ENCODE results near the gene OR5I1. TPM values are rescaled to one million over a fixed set of nuclear protein-coding genes. Genes with fewer than 3 reads are reported as not detected.
"Not testable (repeated sequence)": the region's sequence is repeated elsewhere in the genome, so short reads cannot be mapped to it uniquely, and the experiment has no call there.

The OR5I1 gene
- total and polyA plus RNA-seq, 5 donors from 2014 or later = not detected

DNA sequence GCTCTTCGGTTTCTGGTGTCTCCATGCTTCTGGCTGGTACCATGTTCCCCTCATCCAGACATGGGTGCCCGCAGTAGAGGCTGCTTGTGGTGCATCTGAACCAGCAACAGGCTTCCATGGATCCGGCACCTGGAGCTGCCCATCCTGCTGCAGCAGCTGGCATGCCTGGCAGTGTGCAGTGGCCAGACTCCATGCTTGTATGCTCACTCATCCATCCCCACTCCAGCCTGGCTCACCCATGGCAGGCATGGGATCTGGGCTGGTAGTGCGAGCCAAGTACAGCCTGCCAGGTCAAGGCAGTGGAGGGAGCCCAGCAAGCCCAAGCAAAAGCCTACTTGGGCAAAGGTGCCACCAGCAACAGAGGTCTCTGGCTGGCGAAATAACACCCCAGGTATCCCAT lies 15.7 kb downstream of the OR5I1 start:
- Histone ChIP-seq H3K27me3 (ENCODE audit: control insufficient read depth, insufficient read depth, low read length) (no peaks in the 10 kb centered on the region), H3K36me3 (ENCODE audit: control insufficient read depth, insufficient read depth, low read length) (no peaks in the 10 kb centered on the region), H3K27ac (ENCODE audit: insufficient read depth, low read length, poor library complexity, severe bottlenecking) (no peak overlapping the region), H3K9me3 (ENCODE audit: control insufficient read depth in 2 of 2, low read length in 2 of 2) (no peaks in the 10 kb centered on the region), H3K4me1 (ENCODE audit: control insufficient read depth, insufficient read depth, low read length, poor library complexity, severe bottlenecking) (no peaks in the 10 kb centered on the region), H3K4me3 (ENCODE audit: low read depth, low read length) (no peak overlapping the region)
- no peaks in the 10 kb centered on the region for H3K36me3 Mint-ChIP-seq
- DNase-seq (no peak), ATAC-seq (ENCODE audit: low read depth in 2 of 2) (no peak)
- H3K27ac Mint-ChIP-seq = no peak overlapping the region
- H3K27me3 Mint-ChIP-seq = no peaks in the 10 kb centered on the region
- no peaks in the 10 kb centered on the region for H3K4me1 Mint-ChIP-seq
- H3K9me3 Mint-ChIP-seq = peaks cover 0 to 22% (median 5%) of the 10 kb centered on the region in 7 donors
- no peak overlapping the region for H3K4me3 Mint-ChIP-seq

DNA sequence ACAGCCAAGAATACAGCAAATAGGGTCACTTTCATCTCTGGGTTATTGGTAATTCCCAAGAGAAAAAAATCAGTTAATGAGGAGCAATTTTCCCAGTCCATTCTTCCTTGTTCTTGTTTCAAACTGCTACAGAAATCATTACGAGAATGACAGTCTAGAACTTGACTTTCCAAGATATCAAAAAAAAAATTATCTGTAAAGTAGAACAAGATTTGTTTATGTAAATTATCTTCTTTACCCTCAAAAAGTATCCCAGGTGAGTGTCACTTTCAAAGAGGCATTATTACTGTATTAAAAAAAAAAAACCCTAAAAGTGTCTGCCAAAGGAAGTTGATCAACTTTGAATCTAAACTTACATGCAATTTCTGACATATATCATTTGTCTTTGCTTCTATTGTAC lies 21.7 kb downstream of the OR5I1 start, which contains the start of gene OR5W2:
Gene OR5W2 (minus strand): TSS at position 101 of the 400 bp plus-strand sequence. CDS start 0 bp downstream, at position 101.
- H3K9me3 Mint-ChIP-seq = peaks cover 0 to 22% (median 3%) of the 10 kb centered on the region in 7 donors
- H3K4me1 ChIP-seq (ENCODE audit: control insufficient read depth, insufficient read depth, low read length, poor library complexity, severe bottlenecking) = no peaks in the 10 kb centered on the region
- no peaks in the 10 kb centered on the region for H3K27me3 ChIP-seq (ENCODE audit: control insufficient read depth, insufficient read depth, low read length)
- H3K27ac Mint-ChIP-seq = no peak within 1 kb of the TSS
- no peaks in the 10 kb centered on the region for H3K9me3 ChIP-seq (ENCODE audit: control insufficient read depth in 2 of 2, low read length in 2 of 2)
- H3K36me3 Mint-ChIP-seq = no peaks in the 10 kb centered on the region
- no peaks in the 10 kb centered on the region for H3K4me1 Mint-ChIP-seq
- no peaks in the 10 kb centered on the region for H3K27me3 Mint-ChIP-seq
- H3K36me3 ChIP-seq (ENCODE audit: control insufficient read depth, insufficient read depth, low read length) = no peaks in the 10 kb centered on the region
- H3K4me3 Mint-ChIP-seq = no peak within 1 kb of the TSS
- no peak for ATAC-seq (ENCODE audit: low read depth in 2 of 2)
- no peak for DNase-seq
- no peak within 1 kb of the TSS for H3K4me3 ChIP-seq (ENCODE audit: low read depth, low read length)
- H3K27ac ChIP-seq (ENCODE audit: insufficient read depth, low read length, poor library complexity, severe bottlenecking) = no peak within 1 kb of the TSS

- no peaks in the 10 kb centered on the region for H3K4me1 Mint-ChIP-seq
These were observed 33.9 kb downstream of the OR5I1 start for GRCh38 chr11:55902308-55902707.

GRCh38 chr11:55895216-55895615 lies 41.0 kb downstream of the OR5I1 start:
- H3K9me3 Mint-ChIP-seq = peaks cover 0 to 19% (median 5%) of the 10 kb centered on the region in 7 donors
- no peaks in the 10 kb centered on the region for H3K27me3 Mint-ChIP-seq
- Histone ChIP-seq H3K4me3 (ENCODE audit: low read depth, low read length) (no peak overlapping the region), H3K27me3 (ENCODE audit: control insufficient read depth, insufficient read depth, low read length) (no peaks in the 10 kb centered on the region), H3K27ac (ENCODE audit: insufficient read depth, low read length, poor library complexity, severe bottlenecking) (no peak overlapping the region), H3K4me1 (ENCODE audit: control insufficient read depth, insufficient read depth, low read length, poor library complexity, severe bottlenecking) (no peaks in the 10 kb centered on the region), H3K36me3 (ENCODE audit: control insufficient read depth, insufficient read depth, low read length) (no peaks in the 10 kb centered on the region), H3K9me3 (ENCODE audit: control insufficient read depth in 2 of 2, low read length in 2 of 2) (peaks cover 0 to 3% of the 10 kb centered on the region in 2 experiments)
- DNase-seq (no peak), ATAC-seq (ENCODE audit: low read depth in 2 of 2) (no peak)
- peaks cover 0 to 4% (median 0%) of the 10 kb centered on the region in 4 donors for H3K4me1 Mint-ChIP-seq
- H3K27ac Mint-ChIP-seq = no peak overlapping the region
- H3K4me3 Mint-ChIP-seq = no peak overlapping the region
- no peaks in the 10 kb centered on the region for H3K36me3 Mint-ChIP-seq

More at GRCh38 chr11:55902308-55902707, 33.9 kb downstream of the OR5I1 start:
- Mint-ChIP-seq H3K27ac (no peak overlapping the region), H3K27me3 (no peaks in the 10 kb centered on the region), H3K4me3 (no peak overlapping the region), H3K9me3 (peaks cover 2 to 23% (median 8%) of the 10 kb centered on the region in 7 donors), H3K36me3 (no peaks in the 10 kb centered on the region)
- no peak overlapping the region for H3K27ac ChIP-seq (ENCODE audit: insufficient read depth, low read length, poor library complexity, severe bottlenecking)
- no peaks in the 10 kb centered on the region for H3K9me3 ChIP-seq (ENCODE audit: control insufficient read depth in 2 of 2, low read length in 2 of 2)
- no peaks in the 10 kb centered on the region for H3K4me1 ChIP-seq (ENCODE audit: control insufficient read depth, insufficient read depth, low read length, poor library complexity, severe bottlenecking)
- DNase-seq (no peak), ATAC-seq (ENCODE audit: low read depth in 2 of 2) (no peak)
- H3K36me3 ChIP-seq (ENCODE audit: control insufficient read depth, insufficient read depth, low read length) = no peaks in the 10 kb centered on the region
- H3K4me3 ChIP-seq (ENCODE audit: low read depth, low read length) = no peak overlapping the region
- no peaks in the 10 kb centered on the region for H3K27me3 ChIP-seq (ENCODE audit: control insufficient read depth, insufficient read depth, low read length)

DNA sequence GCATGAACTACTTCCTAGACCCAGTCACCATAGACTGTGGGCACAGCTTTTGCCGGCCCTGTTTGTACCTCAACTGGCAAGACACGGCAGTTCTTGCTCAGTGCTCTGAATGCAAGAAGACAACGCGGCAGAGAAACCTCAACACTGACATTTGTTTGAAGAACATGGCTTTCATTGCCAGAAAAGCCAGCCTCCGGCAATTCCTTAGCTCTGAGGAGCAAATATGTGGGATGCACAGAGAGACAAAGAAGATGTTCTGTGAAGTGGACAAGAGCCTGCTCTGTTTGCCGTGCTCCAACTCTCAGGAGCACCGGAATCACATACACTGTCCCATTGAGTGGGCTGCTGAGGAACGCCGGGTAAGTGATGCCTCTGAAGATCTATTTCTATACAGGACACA lies 50.7 kb downstream of the OR5I1 start:
- H3K36me3 ChIP-seq (ENCODE audit: control insufficient read depth, insufficient read depth, low read length); H3K9me3 ChIP-seq (ENCODE audit: control insufficient read depth in 2 of 2, low read length in 2 of 2); H3K27ac ChIP-seq (ENCODE audit: insufficient read depth, low read length, poor library complexity, severe bottlenecking); H3K36me3 Mint-ChIP-seq; H3K4me3 Mint-ChIP-seq; H3K4me1 Mint-ChIP-seq; ATAC-seq (ENCODE audit: low read depth in 2 of 2); H3K4me3 ChIP-seq (ENCODE audit: low read depth, low read length); H3K27me3 ChIP-seq (ENCODE audit: control insufficient read depth, insufficient read depth, low read length); H3K4me1 ChIP-seq (ENCODE audit: control insufficient read depth, insufficient read depth, low read length, poor library complexity, severe bottlenecking); H3K27ac Mint-ChIP-seq; DNase-seq; H3K27me3 Mint-ChIP-seq: not testable (repeated sequence)
- peaks cover 0 to 11% (median 5%) of the 10 kb centered on the region in 7 donors for H3K9me3 Mint-ChIP-seq

Other genes with a start within 250 kb of the OR5I1 start
- gene OR5D13, start 163.0 kb downstream of the OR5I1 start, total RNA-seq = not detected
- not detected for gene OR5D13, start 163.0 kb downstream of the OR5I1 start, polyA plus RNA-seq
- gene OR5D14, start 140.8 kb downstream of the OR5I1 start, total RNA-seq = not detected
- not detected for gene OR5D14, start 140.8 kb downstream of the OR5I1 start, polyA plus RNA-seq
- not detected for gene OR5L1, start 125.0 kb downstream of the OR5I1 start, total RNA-seq
- gene OR5L1, start 125.0 kb downstream of the OR5I1 start, polyA plus RNA-seq = not detected
- not detected for gene OR5D18, start 116.8 kb downstream of the OR5I1 start, total RNA-seq
- not detected for gene OR5D18, start 116.8 kb downstream of the OR5I1 start, polyA plus RNA-seq
- not detected for gene OR5L2, start 109.2 kb downstream of the OR5I1 start, total RNA-seq
- gene OR5L2, start 109.2 kb downstream of the OR5I1 start, polyA plus RNA-seq = not detected
- not detected for gene OR5D16, start 97.6 kb downstream of the OR5I1 start, total RNA-seq
- not detected for gene OR5D16, start 97.6 kb downstream of the OR5I1 start, polyA plus RNA-seq
- not detected for gene TRIM51, start 53.1 kb downstream of the OR5I1 start, total RNA-seq
- gene TRIM51, start 53.1 kb downstream of the OR5I1 start, polyA plus RNA-seq = not detected
- not detected for gene OR5W2, start 21.8 kb downstream of the OR5I1 start, total RNA-seq
- not detected for gene OR5W2, start 21.8 kb downstream of the OR5I1 start, polyA plus RNA-seq
- not detected for gene OR10AG1, start 33.5 kb upstream of the OR5I1 start, total RNA-seq
- not detected for gene OR10AG1, start 33.5 kb upstream of the OR5I1 start, polyA plus RNA-seq
- gene OR5F1, start 58.2 kb upstream of the OR5I1 start, total RNA-seq = not detected
- not detected for gene OR5F1, start 58.2 kb upstream of the OR5I1 start, polyA plus RNA-seq
- gene OR5AS1, start 91.3 kb upstream of the OR5I1 start, total RNA-seq = not detected
- gene OR5AS1, start 91.3 kb upstream of the OR5I1 start, polyA plus RNA-seq = not detected
- not detected for gene OR8I2, start 156.9 kb upstream of the OR5I1 start, total RNA-seq
- gene OR8I2, start 156.9 kb upstream of the OR5I1 start, polyA plus RNA-seq = not detected
- not detected for gene OR8H2, start 167.3 kb upstream of the OR5I1 start, total RNA-seq
- gene OR8H2, start 167.3 kb upstream of the OR5I1 start, polyA plus RNA-seq = not detected
- not detected for gene OR8H3, start 186.0 kb upstream of the OR5I1 start, total RNA-seq
- not detected for gene OR8H3, start 186.0 kb upstream of the OR5I1 start, polyA plus RNA-seq
- not detected for gene OR8J3, start 203.8 kb upstream of the OR5I1 start, total RNA-seq
- gene OR8J3, start 203.8 kb upstream of the OR5I1 start, polyA plus RNA-seq = not detected
- not detected for gene OR8K5, start 223.9 kb upstream of the OR5I1 start, total RNA-seq
- not detected for gene OR8K5, start 223.9 kb upstream of the OR5I1 start, polyA plus RNA-seq
- gene OR5J2, start 240.2 kb upstream of the OR5I1 start, total RNA-seq = not detected
- gene OR5J2, start 240.2 kb upstream of the OR5I1 start, polyA plus RNA-seq = not detected

Data from CD4-positive, CD25-positive, alpha-beta regulatory T cell (primary cell).